PC-3 (cell line): ENCODE measurements around the gene TMC5.

Experiments
- CTCF ChIP-seq: fragments of 300-600 bp; sonication (generic); conservative IDR thresholded peaks from 2 replicates; pipeline ENCODE4 v1.5.1; 2017; ENCODE audit warnings: antibody characterized with exemption, low read depth, mild to moderate bottlenecking, low read length
- EZH2 ChIP-seq: fragments of 300-600 bp; sonication (generic); IDR thresholded peaks from one replicate; pipeline ENCODE4 v1.6.1; 2017; ENCODE audit warnings: antibody characterized with exemption, mild to moderate bottlenecking, low read length; ENCODE audit not compliant: unreplicated experiment

DNA sequence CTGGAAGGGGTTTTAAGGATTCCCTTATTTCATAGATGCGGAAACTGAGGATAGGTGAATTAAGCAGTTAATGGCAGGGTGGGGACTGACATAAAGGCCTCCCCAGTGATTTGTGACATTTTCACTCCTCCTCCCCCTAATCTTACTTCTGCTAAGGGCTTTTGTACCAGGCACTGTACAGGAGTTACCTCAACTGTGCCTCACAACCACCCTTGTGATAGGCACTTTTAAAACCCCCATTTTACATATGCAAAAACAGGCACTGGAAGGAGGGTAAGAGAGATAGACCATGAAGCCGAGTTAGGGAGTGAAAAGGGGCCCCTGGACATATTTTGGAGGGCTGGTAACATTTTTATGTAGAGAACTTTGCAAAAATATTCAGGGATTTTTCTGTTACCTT is 105.1 kb downstream of the TMC5 start:
- no peak for TF ChIP-seq CTCF
- no peak for TF ChIP-seq EZH2
